Measurements from ENCODE around the gene RPAP3.

RPAP3 gene

GRCh38 chr12:47725091-47725772 is 19.4 kb upstream of the RPAP3 start, which contains the start of gene ENDOU:
Gene ENDOU, minus strand, starts transcription at chr12:47725490. Its CDS starts 77 bp downstream, at chr12:47725413.
- Histone ChIP-seq H3K4me3 (ENCODE audit: low read depth in 1 of 2, low read length in 1 of 2) (no peak within 1 kb of the TSS), H3K4me1 (ENCODE audit: control insufficient read depth in 1 of 2, insufficient read depth in 1 of 2, low read depth in 1 of 2, low read length in 1 of 2) (no peaks in the 10 kb centered on the region), H3K27me3 (no peaks in the 10 kb centered on the region), H3K27ac (no peak within 1 kb of the TSS), H3K9me3 (no peaks in the 10 kb centered on the region), H3K36me3 (peaks cover 35% of the 10 kb centered on the region)
- TF ChIP-seq, protein P1, sequence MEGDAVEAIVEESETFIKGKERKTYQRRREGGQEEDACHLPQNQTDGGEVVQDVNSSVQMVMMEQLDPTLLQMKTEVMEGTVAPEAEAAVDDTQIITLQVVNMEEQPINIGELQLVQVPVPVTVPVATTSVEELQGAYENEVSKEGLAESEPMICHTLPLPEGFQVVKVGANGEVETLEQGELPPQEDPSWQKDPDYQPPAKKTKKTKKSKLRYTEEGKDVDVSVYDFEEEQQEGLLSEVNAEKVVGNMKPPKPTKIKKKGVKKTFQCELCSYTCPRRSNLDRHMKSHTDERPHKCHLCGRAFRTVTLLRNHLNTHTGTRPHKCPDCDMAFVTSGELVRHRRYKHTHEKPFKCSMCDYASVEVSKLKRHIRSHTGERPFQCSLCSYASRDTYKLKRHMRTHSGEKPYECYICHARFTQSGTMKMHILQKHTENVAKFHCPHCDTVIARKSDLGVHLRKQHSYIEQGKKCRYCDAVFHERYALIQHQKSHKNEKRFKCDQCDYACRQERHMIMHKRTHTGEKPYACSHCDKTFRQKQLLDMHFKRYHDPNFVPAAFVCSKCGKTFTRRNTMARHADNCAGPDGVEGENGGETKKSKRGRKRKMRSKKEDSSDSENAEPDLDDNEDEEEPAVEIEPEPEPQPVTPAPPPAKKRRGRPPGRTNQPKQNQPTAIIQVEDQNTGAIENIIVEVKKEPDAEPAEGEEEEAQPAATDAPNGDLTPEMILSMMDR (IDR thresholded peaks at IDR 0.05), result no peak

DNA sequence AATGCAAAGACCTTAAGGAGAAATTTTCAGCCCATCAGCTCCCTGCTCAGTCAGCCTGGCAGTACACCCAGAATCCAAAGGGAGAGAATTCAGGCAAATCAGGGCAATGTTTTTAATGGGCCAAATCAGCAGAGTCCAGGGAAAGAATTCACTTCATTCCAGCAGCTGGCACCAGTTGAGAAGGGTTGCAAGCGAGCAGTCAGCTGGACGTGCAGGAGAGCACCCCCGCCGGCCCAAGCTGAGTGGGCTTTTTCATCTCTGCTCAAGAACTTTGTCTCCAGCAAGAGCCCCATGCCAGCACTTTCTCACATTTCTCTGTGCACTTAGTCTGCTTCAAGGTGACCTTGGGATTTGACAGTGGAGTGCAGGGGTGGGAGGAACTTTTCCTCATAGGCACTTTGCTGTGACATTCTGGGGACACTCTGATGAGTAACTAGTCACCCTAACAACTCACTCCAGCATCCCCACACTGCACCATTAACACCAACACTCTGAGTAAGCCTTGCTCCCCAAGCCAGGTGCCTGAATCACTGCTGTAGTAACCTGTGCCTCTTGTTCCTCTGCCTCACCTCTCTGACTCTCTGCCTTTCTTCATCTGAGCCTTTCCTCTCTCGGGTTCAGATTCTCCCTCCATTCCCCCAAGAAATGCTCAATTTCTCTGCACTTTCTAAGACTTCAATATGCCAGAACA is 17.3 kb upstream of the RPAP3 start:
- Histone ChIP-seq H3K27me3 (no peaks in the 10 kb centered on the region), H3K4me3 (ENCODE audit: low read depth in 1 of 2, low read length in 1 of 2) (no peak overlapping the region), H3K9me3 (no peaks in the 10 kb centered on the region), H3K27ac (no peak overlapping the region), H3K36me3 (peaks cover 47% of the 10 kb centered on the region), H3K4me1 (ENCODE audit: control insufficient read depth in 1 of 2, insufficient read depth in 1 of 2, low read depth in 1 of 2, low read length in 1 of 2) (no peaks in the 10 kb centered on the region)
- TF ChIP-seq, protein P1 (IDR thresholded peaks at IDR 0.05), result no peak

GRCh38 chr12:47722136-47722834 is 16.5 kb upstream of the RPAP3 start:
- Histone ChIP-seq H3K27me3 (peaks cover 3% of the 10 kb centered on the region), H3K27ac (no peak overlapping the region), H3K4me1 (ENCODE audit: control insufficient read depth in 1 of 2, insufficient read depth in 1 of 2, low read depth in 1 of 2, low read length in 1 of 2) (no peaks in the 10 kb centered on the region), H3K36me3 (peaks cover 47% of the 10 kb centered on the region), H3K9me3 (no peaks in the 10 kb centered on the region), H3K4me3 (ENCODE audit: low read depth in 1 of 2, low read length in 1 of 2) (no peak overlapping the region)
- TF ChIP-seq, protein P1 (IDR thresholded peaks at IDR 0.05), result no peak

DNA sequence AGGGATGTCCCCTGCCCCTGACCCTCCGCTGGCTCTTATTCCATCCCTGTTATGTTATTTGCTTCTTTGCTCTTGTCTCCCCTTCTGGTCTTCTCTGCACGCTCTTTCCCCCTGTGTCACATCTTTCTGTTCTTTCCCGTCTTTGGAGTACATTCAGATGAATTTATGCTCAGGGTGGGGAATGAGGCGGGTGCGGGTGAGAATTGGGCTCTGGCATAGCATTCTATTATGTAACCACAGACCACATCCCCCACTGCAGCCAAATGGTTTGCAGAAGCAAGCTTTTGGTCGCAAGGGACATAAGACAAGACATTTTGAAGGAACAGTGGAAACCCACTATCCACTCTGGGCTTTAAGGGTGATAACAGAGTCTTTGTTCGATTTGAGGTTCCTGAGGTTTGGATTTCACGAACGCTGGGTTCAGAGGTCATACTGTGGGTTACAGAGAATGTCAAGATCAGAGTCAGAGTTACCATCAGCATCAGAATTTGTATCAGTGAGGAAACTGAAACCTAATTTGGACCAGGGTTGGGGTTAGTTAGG is 15.7 kb upstream of the RPAP3 start:
- TF ChIP-seq, protein P1 (IDR thresholded peaks at IDR 0.05), result no peak
- Histone ChIP-seq H3K4me3 (ENCODE audit: low read depth in 1 of 2, low read length in 1 of 2) (no peak overlapping the region), H3K27me3 (peaks cover 9% of the 10 kb centered on the region), H3K27ac (no peak overlapping the region), H3K4me1 (ENCODE audit: control insufficient read depth in 1 of 2, insufficient read depth in 1 of 2, low read depth in 1 of 2, low read length in 1 of 2) (no peaks in the 10 kb centered on the region), H3K9me3 (no peaks in the 10 kb centered on the region), H3K36me3 (peaks cover 47% of the 10 kb centered on the region)

- Histone ChIP-seq H3K4me1 (ENCODE audit: control insufficient read depth in 1 of 2, insufficient read depth in 1 of 2, low read depth in 1 of 2, low read length in 1 of 2) (peaks cover 0 to 3% of the 10 kb centered on the region in 2 experiments), H3K4me3 (ENCODE audit: low read depth in 1 of 2, low read length in 1 of 2) (no peak overlapping the region), H3K27ac (no peak overlapping the region), H3K9me3 (no peaks in the 10 kb centered on the region), H3K36me3 (peaks cover 34% of the 10 kb centered on the region), H3K27me3 (peaks cover 9% of the 10 kb centered on the region)
- TF ChIP-seq, protein P1 (IDR thresholded peaks at IDR 0.05), result no peak
These were observed 12.7 kb upstream of the RPAP3 start for GRCh38 chr12:47718531-47718930.

All from neutrophil (primary cell).